H1 (cell line): ENCODE results near the gene LRP1. TPM values are rescaled to one million over a fixed set of nuclear protein-coding genes. Genes with fewer than 3 reads are reported as not detected.

ENCODE experiments used
- CTCF ChIA-PET: fragments of 300-600 bp; sonication (Branson Sonifier 250); formaldehyde crosslinking; loops from one replicate; lab custom pipeline; 2021; ENCODE audit not compliant: partially characterized antibody; lab: Charles Lee
- POLR2A ChIA-PET: fragments of 300-600 bp; sonication (Branson Sonifier 250); formaldehyde crosslinking; loops from one replicate; lab custom pipeline; 2021; ENCODE audit warnings: inconsistent platforms; ENCODE audit not compliant: partially characterized antibody; lab: Charles Lee
- DNase-seq, 2 experiments: peaks; one replicate each; pipeline versions ENCODE4 v3.0.0 to v3.0.0-alpha.2; 2010 to 2022; ENCODE audit warnings: low spot score in 2 of 2, low read depth in 1 of 2, mixed read lengths in 1 of 2
- FAIRE-seq: peaks from 2 replicates; lab custom pipeline; 2011; peaks lifted over from hg19 to GRCh38; lab: Jason Lieb, UNC
- H2AFZ ChIP-seq: 2 replicates; pipeline ENCODE4 v1.8.1; 2012; ENCODE audit warnings: low read length, inconsistent platforms
- H2AK5ac ChIP-seq: 2 replicates; pipeline ENCODE4 v1.6.1; 2013; ENCODE audit warnings: low read depth, low read length
- H2BK120ac ChIP-seq: replicated peaks from 2 replicates; pipeline ENCODE3; 2013; ENCODE audit warnings: low read depth, low read length, inconsistent platforms
- H2BK12ac ChIP-seq: 2 replicates; pipeline ENCODE4 v1.6.1; 2013; ENCODE audit warnings: low read depth, low read length
- H2BK15ac ChIP-seq: 2 replicates; pipeline ENCODE4 v1.6.1; 2013; ENCODE audit warnings: low read length
- H2BK20ac ChIP-seq: 2 replicates; pipeline ENCODE4 v1.6.1; 2013; ENCODE audit warnings: low read length
- H2BK5ac ChIP-seq: 2 replicates; pipeline ENCODE4 v1.6.1; 2013; ENCODE audit warnings: low read depth, low read length
- H3K14ac ChIP-seq: 2 replicates; pipeline ENCODE4 v1.6.1; 2013; ENCODE audit warnings: inconsistent platforms; ENCODE audit not compliant: insufficient read length
- H3K18ac ChIP-seq: 2 replicates; pipeline ENCODE4 v1.6.1; 2013; ENCODE audit warnings: low read length; ENCODE audit errors: extremely low read depth
- H3K23ac ChIP-seq: 2 replicates; pipeline ENCODE4 v1.6.1; 2013; ENCODE audit warnings: inconsistent platforms; ENCODE audit not compliant: insufficient read length
- H3K23me2 ChIP-seq: 2 replicates; pipeline ENCODE4 v1.6.1; 2013; ENCODE audit warnings: low read depth, low read length
- H3K27ac ChIP-seq: 2 replicates; pipeline ENCODE4 v1.6.1; 2011; ENCODE audit warnings: low read depth, low read length, inconsistent platforms
- H3K27me3 ChIP-seq, 4 experiments: replicated peaks in 1 of 4; 1 replicate in 1 of 4; 2 replicates in 3 of 4; pipeline versions ENCODE4 v1.6.1 to v1.8.1; 2011 to 2013; ENCODE audit warnings: low read length in 3 of 4, mild to moderate bottlenecking in 3 of 4, inconsistent platforms in 2 of 4, mixed read lengths in 2 of 4, moderate library complexity in 1 of 4; ENCODE audit not compliant: control insufficient read depth in 3 of 4, insufficient read depth in 3 of 4; ENCODE audit errors: extremely low read depth in 1 of 4
- H3K36me3 ChIP-seq, 4 experiments: 2 replicates each; pipeline versions ENCODE4 v1.6.1 to v1.8.1; 2011 to 2013; ENCODE audit warnings: mild to moderate bottlenecking in 4 of 4, low read length in 3 of 4, moderate library complexity in 2 of 4, control low read depth in 1 of 4, inconsistent platforms in 1 of 4; ENCODE audit not compliant: insufficient read depth in 4 of 4, control insufficient read depth in 2 of 4
- H3K4ac ChIP-seq: replicated peaks from 2 replicates; pipeline ENCODE3; 2013; ENCODE audit warnings: low read length, low read depth, mixed read lengths, inconsistent platforms; ENCODE audit not compliant: insufficient read length
- H3K4me1 ChIP-seq, 4 experiments: replicated peaks in 1 of 4; 1 replicate in 1 of 4; 2 replicates in 3 of 4; pipeline versions ENCODE4 v1.6.1 to v1.8.1; 2011 to 2013; ENCODE audit warnings: low read length in 3 of 4, inconsistent platforms in 2 of 4, mixed read lengths in 1 of 4; ENCODE audit not compliant: insufficient read depth in 4 of 4, control insufficient read depth in 3 of 4
- H3K4me2 ChIP-seq, 2 experiments: 2 replicates each; pipeline versions ENCODE4 v1.6.1 to v1.8.1; 2011 to 2013; ENCODE audit warnings: low read depth in 2 of 2, low read length in 2 of 2, control low read depth in 1 of 2, inconsistent platforms in 1 of 2, mild to moderate bottlenecking in 1 of 2; ENCODE audit not compliant: insufficient read depth in 1 of 2
- H3K4me3 ChIP-seq, 4 experiments: fragments of 200-600, 300-600 bp in 1 of 4; sonication (generic), shearing (Covaris generic), sonication (Bioruptor Twin) in 1 of 4; 2 replicates each; pipeline versions ENCODE4 v1.5.1 to v1.8.1; 2011 to 2016; ENCODE audit warnings: low read length in 4 of 4, low read depth in 3 of 4, control low read depth in 2 of 4, inconsistent platforms in 2 of 4, mild to moderate bottlenecking in 2 of 4, mixed read lengths in 1 of 4, moderate library complexity in 1 of 4; ENCODE audit not compliant: insufficient read depth in 2 of 4; ENCODE audit errors: extremely low read depth in 1 of 4
- H3K56ac ChIP-seq: replicated peaks from 2 replicates; pipeline ENCODE3; 2013; ENCODE audit warnings: low read depth, mild to moderate bottlenecking, mixed read lengths, low read length, inconsistent platforms; ENCODE audit not compliant: insufficient read length
- H3K79me1 ChIP-seq: 2 replicates; pipeline ENCODE4 v1.6.1; 2013; ENCODE audit warnings: low read depth, low read length, control low read depth
- H3K79me2 ChIP-seq, 2 experiments: 2 replicates each; pipeline versions ENCODE4 v1.6.1 to v1.8.1; 2012 to 2013; ENCODE audit warnings: low read length in 2 of 2, mild to moderate bottlenecking in 2 of 2, inconsistent platforms in 1 of 2; ENCODE audit not compliant: insufficient read depth in 2 of 2, control insufficient read depth in 1 of 2
- H3K9ac ChIP-seq, 4 experiments: replicated peaks in 1 of 4; 1 replicate in 1 of 4; 2 replicates in 3 of 4; pipeline versions ENCODE4 v1.6.1 to v1.8.1; 2011 to 2013; ENCODE audit warnings: low read depth in 3 of 4, low read length in 3 of 4, control low read depth in 2 of 4, mild to moderate bottlenecking in 2 of 4, moderate library complexity in 2 of 4, inconsistent platforms in 1 of 4; ENCODE audit errors: extremely low read depth in 1 of 4
- H3K9me3 ChIP-seq, 2 experiments: 2 replicates each; pipeline versions ENCODE4 v1.6.1 to v1.8.1; 2012 to 2013; ENCODE audit warnings: mild to moderate bottlenecking in 2 of 2, moderate library complexity in 2 of 2, control low read depth in 1 of 2, inconsistent platforms in 1 of 2, low read depth in 1 of 2, low read length in 1 of 2, mixed read lengths in 1 of 2; ENCODE audit not compliant: insufficient read depth in 2 of 2
- H4K20me1 ChIP-seq, 2 experiments: replicated peaks in 1 of 2; 2 replicates each; pipeline versions ENCODE3 to v1.8.1; 2011 to 2013; ENCODE audit warnings: inconsistent platforms in 2 of 2, low read length in 2 of 2, mild to moderate bottlenecking in 1 of 2; ENCODE audit not compliant: insufficient read depth in 2 of 2, control insufficient read depth in 1 of 2
- H4K5ac ChIP-seq: 2 replicates; pipeline ENCODE4 v1.6.1; 2013; ENCODE audit warnings: low read length, low read depth, mixed read lengths, inconsistent platforms; ENCODE audit not compliant: insufficient read length
- H4K8ac ChIP-seq: 2 replicates; pipeline ENCODE4 v1.8.0; 2013; ENCODE audit warnings: mild to moderate bottlenecking, moderate library complexity, low read length, inconsistent platforms; ENCODE audit not compliant: insufficient read depth; ENCODE audit errors: extremely low read depth
- H4K91ac ChIP-seq: replicated peaks from 2 replicates; pipeline ENCODE3; 2013; ENCODE audit warnings: low read length, mixed read lengths, inconsistent platforms; ENCODE audit not compliant: insufficient read length
- BACH1 ChIP-seq: IDR thresholded peaks from 2 replicates; pipeline ENCODE4 v1.6.1; 2012; ENCODE audit warnings: low read length, improper control_type of control experiment
- CTBP2 ChIP-seq: IDR thresholded peaks from 2 replicates; pipeline ENCODE4 v1.7.0; 2011; ENCODE audit warnings: borderline replicate concordance, mild to moderate bottlenecking, moderate library complexity, mixed read lengths, low read length; ENCODE audit not compliant: insufficient read depth, insufficient read length
- JUND ChIP-seq: IDR thresholded peaks from 2 replicates; pipeline ENCODE4 v1.6.1; 2011; ENCODE audit warnings: mild to moderate bottlenecking, improper control_type of control experiment, low read length
- KDM5A ChIP-seq: fragments of 200-600 bp; IDR thresholded peaks from 2 replicates; pipeline ENCODE4 v1.7.1; 2012; ENCODE audit warnings: mild to moderate bottlenecking, low read length, inconsistent platforms, mixed read lengths
- NRF1 ChIP-seq: IDR thresholded peaks from 2 replicates; pipeline ENCODE4 v1.6.1; 2011; ENCODE audit warnings: mild to moderate bottlenecking, low read depth, low read length, improper control_type of control experiment
- POLR2A ChIP-seq, 2 experiments: IDR thresholded peaks; 1 replicate in 1 of 2; 2 replicates in 1 of 2; pipeline ENCODE4 v1.6.1; 2011; ENCODE audit warnings: low read depth in 2 of 2, low read length in 2 of 2, mild to moderate bottlenecking in 2 of 2; ENCODE audit errors: control extremely low read depth in 1 of 2
- RXRA ChIP-seq: IDR thresholded peaks from 2 replicates; pipeline ENCODE4 v1.6.1; 2011; ENCODE audit warnings: low read depth, mild to moderate bottlenecking, low read length, moderate library complexity; ENCODE audit not compliant: insufficient read depth
- SAP30 ChIP-seq: fragments of 300-600 bp; sonication (generic); IDR thresholded peaks from 2 replicates; pipeline ENCODE4 v1.7.1; 2012; ENCODE audit warnings: low read length, moderate library complexity, mild to moderate bottlenecking, inconsistent platforms; ENCODE audit not compliant: insufficient read depth, insufficient replicate concordance
- SIX5 ChIP-seq: IDR thresholded peaks from 2 replicates; pipeline ENCODE4 v1.6.1; 2011; ENCODE audit warnings: mild to moderate bottlenecking, low read depth, low read length
- SP1 ChIP-seq: IDR thresholded peaks from 2 replicates; pipeline ENCODE4 v1.6.1; 2011; ENCODE audit warnings: low read depth, low read length
- SP4 ChIP-seq: IDR thresholded peaks from 2 replicates; pipeline ENCODE4 v1.6.1; 2012; ENCODE audit warnings: low read length, inconsistent platforms
- TAF7 ChIP-seq: optimal IDR thresholded peaks from 2 replicates; pipeline ENCODE3; 2011; ENCODE audit warnings: low read depth, mild to moderate bottlenecking, inconsistent platforms, low read length, moderate library complexity, borderline replicate concordance
- TCF12 ChIP-seq: IDR thresholded peaks from 2 replicates; pipeline ENCODE4 v1.6.1; 2011; ENCODE audit warnings: low read depth, mild to moderate bottlenecking, low read length
- YY1 ChIP-seq: IDR thresholded peaks from 2 replicates; pipeline ENCODE4 v1.6.1; 2011; ENCODE audit warnings: low read depth, mild to moderate bottlenecking, low read length
- WGBS, 2 experiments: shearing (Covaris generic) in 1 of 2; methylation state at CpG; one replicate each; pipeline versions ENCODE4 v1.1.6 to v1.1.7; 2013 to 2015; ENCODE audit warnings: low lambda C conversion rate in 2 of 2, mixed read lengths in 2 of 2, inconsistent platforms in 1 of 2, low coverage in 1 of 2, missing lambda C conversion rate in 1 of 2; ENCODE audit not compliant: insufficient replicate concordance in 2 of 2, insufficient coverage in 1 of 2, insufficient read length in 1 of 2; ENCODE audit errors: extremely low coverage in 1 of 2, missing lambda C conversion rate in 1 of 2; 5-methylcytosine and 5-hydroxymethylcytosine counted together
- polyA plus RNA-seq, 7 experiments: library from polyadenylated mRNA; depleted of rRNA in 3 of 7; stranded (reverse) in 5 of 7; unstranded in 2 of 7; fragments of >200 nt in 5 of 7; fragments of 200-250 nt in 2 of 7; gene quantifications; 1 replicate in 5 of 7; 2 replicates in 1 of 7; 4 replicates in 1 of 7; pipeline versions ENCODE4 v1.2.1 to v1.2.3, GENCODE V29; 2011 to 2013; ENCODE audit warnings: missing spikeins in 2 of 7, mixed read lengths in 2 of 7
- total RNA-seq: library from RNA; stranded (reverse); fragmentation: NEBNext Ultra II Directional; extraction: Animal tissue kit (Norgen Biotek cat#: 25700); gene quantifications from 2 replicates; pipeline ENCODE4 v1.2.1, GENCODE V29; 2021

Gene LRP1
- total and polyA plus RNA-seq, 2 of the 8 experiments (the other 6 are each of a cell fraction or from before 2014, with no cell fraction given): 35.3 to 92.5 TPM

DNA sequence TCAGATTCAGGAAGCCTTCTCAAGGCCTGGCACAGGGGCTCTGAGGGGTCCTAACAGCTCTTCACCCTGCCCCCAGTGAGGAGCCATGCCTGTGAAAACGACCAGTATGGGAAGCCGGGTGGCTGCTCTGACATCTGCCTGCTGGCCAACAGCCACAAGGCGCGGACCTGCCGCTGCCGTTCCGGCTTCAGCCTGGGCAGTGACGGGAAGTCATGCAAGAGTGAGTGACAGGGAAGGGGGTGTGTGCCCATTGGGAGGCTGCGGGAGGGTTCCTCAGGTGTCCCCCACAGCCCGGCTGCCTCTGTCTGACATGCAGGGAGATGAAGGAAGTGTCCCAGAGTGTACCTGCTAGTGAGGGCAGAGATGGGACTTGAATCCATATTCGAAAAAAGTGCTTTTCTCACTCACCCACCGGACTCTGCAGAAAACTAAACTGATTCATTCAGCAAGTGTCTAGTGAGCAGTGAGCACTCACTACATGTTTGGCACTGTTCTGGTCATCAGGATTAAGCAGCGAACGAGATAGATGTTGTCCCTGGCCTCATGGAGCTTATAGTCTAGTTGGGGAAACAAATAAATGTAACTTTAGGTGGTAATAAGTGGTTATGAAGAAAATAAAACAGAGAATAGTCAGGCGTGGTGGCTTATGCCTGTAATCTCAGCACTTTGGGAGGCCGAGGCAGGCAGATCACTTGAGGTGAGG is 28.6 kb downstream of the LRP1 start:
- FAIRE-seq (no peak), DNase-seq (no peak)
- H2BK120ac ChIP-seq: no peak overlapping the region
- H3K4me3 ChIP-seq: no peak overlapping the region
- H3K4me1 ChIP-seq: peaks cover 0 to 3% (median under 1%) of the 10 kb centered on the region in 4 experiments; a peak in 3 of 7 replicates
- H3K4ac ChIP-seq: no peak overlapping the region
- H2BK12ac ChIP-seq: no peak overlapping the region
- no peak overlapping the region for H3K14ac ChIP-seq
- 96% methylated on average over 16 of the region's 16 CpGs; no CpG with 5 or more reads in 1 of the 2 experiments for WGBS, 2 experiments
- H2AFZ ChIP-seq: no peak overlapping the region
- no peak overlapping the region for H3K4me2 ChIP-seq
- no peak overlapping the region for H2BK15ac ChIP-seq
- POLR2A ChIA-PET: interaction anchor here (1.3 to 10.8 kb wide), 9 partner anchors 9 to 30 kb away, joined by 4 to 75 read pairs (median 6); partner anchors contain the start of genes LRP1 and LRP1-AS
- CTCF ChIA-PET: interaction anchor here (0.9 to 10.6 kb wide), 7 partner anchors 10 to 45 kb away, joined by 3 to 150 read pairs (median 7); no protein-coding TSS in a partner anchor
- H4K91ac ChIP-seq: no peak overlapping the region
- no peaks in the 10 kb centered on the region for H3K23me2 ChIP-seq
- no peak overlapping the region for H2AK5ac ChIP-seq
- H3K36me3 ChIP-seq: peaks cover 33 to 76% (median 69%) of the 10 kb centered on the region in 4 experiments; a peak in 7 of 8 replicates
- no peaks in the 10 kb centered on the region for H3K79me2 ChIP-seq
- no peak overlapping the region for H4K8ac ChIP-seq
- no peak overlapping the region for H3K18ac ChIP-seq
- no peak overlapping the region for H2BK20ac ChIP-seq
- no peaks in the 10 kb centered on the region for H3K27me3 ChIP-seq
- no peaks in the 10 kb centered on the region for H3K9me3 ChIP-seq
- no peaks in the 10 kb centered on the region for H3K79me1 ChIP-seq
- H3K56ac ChIP-seq: no peak overlapping the region
- H4K5ac ChIP-seq: no peak overlapping the region
- H3K9ac ChIP-seq: no peak overlapping the region
- H4K20me1 ChIP-seq: peaks cover 4 to 18% of the 10 kb centered on the region in 2 experiments
- H2BK5ac ChIP-seq: no peak overlapping the region
- H3K27ac ChIP-seq: no peak overlapping the region
- no peak overlapping the region for H3K23ac ChIP-seq
- no peak for TF ChIP-seq JUND
- TF ChIP-seq TAF7: no peak
- TF ChIP-seq TCF12: no peak
- no peak for TF ChIP-seq YY1
- TF ChIP-seq SAP30: no peak
- no peak for TF ChIP-seq BACH1
- TF ChIP-seq NRF1: no peak
- no peak for TF ChIP-seq SP4
- no peak for TF ChIP-seq SP1
- TF ChIP-seq SIX5: no peak
- TF ChIP-seq CTBP2: no peak
- TF ChIP-seq RXRA: no peak
- TF ChIP-seq KDM5A: no peak
- no peak for TF ChIP-seq POLR2A (IDR thresholded peaks at IDR 0.05; ENCODE audit: control extremely low read depth in 1 of 2, low read depth in 2 of 2, low read length in 2 of 2)
